ES-I3 (cell line): ENCODE results near the gene SDK2.

Experiments
- H3K36me3 ChIP-seq: 2 replicates; pipeline ENCODE4 v1.6.1; 2013; ENCODE audit warnings: mild to moderate bottlenecking, low read length, control low read depth, moderate library complexity; ENCODE audit not compliant: insufficient read depth
- H3K4me1 ChIP-seq: 2 replicates; pipeline ENCODE4 v1.6.1; 2013; ENCODE audit warnings: mild to moderate bottlenecking, control low read depth, low read length; ENCODE audit not compliant: insufficient read depth
- H3K9ac ChIP-seq: 2 replicates; pipeline ENCODE4 v1.6.1; 2013; ENCODE audit warnings: low read depth, mild to moderate bottlenecking, low read length, moderate library complexity
- H3K9me3 ChIP-seq: 2 replicates; pipeline ENCODE4 v1.6.1; 2013; ENCODE audit warnings: mild to moderate bottlenecking, low read length, moderate library complexity; ENCODE audit not compliant: control insufficient read depth, insufficient read depth

Gene SDK2

GRCh38 chr17:73600103-73600871, 44.0 kb downstream of the SDK2 start:
- no peaks in the 10 kb centered on the region for H3K36me3 ChIP-seq
- H3K4me1 ChIP-seq, result peaks cover 5% of the 10 kb centered on the region; the same call in 1 of the 2 replicates
- no peaks in the 10 kb centered on the region for H3K9me3 ChIP-seq
- H3K9ac ChIP-seq, result no peak overlapping the region

- Histone ChIP-seq H3K4me1 (peaks cover 5% of the 10 kb centered on the region; the same call in 1 of the 2 replicates), H3K9me3 (no peaks in the 10 kb centered on the region), H3K9ac (no peak overlapping the region), H3K36me3 (no peaks in the 10 kb centered on the region)
Measured at GRCh38 chr17:73599599-73599998, 44.6 kb downstream of the SDK2 start.

GRCh38 chr17:73598212-73598611, 46.0 kb downstream of the SDK2 start:
- no peak overlapping the region for H3K9ac ChIP-seq
- peaks cover 5% of the 10 kb centered on the region; the same call in 1 of the 2 replicates for H3K4me1 ChIP-seq
- no peaks in the 10 kb centered on the region for H3K36me3 ChIP-seq
- H3K9me3 ChIP-seq, result no peaks in the 10 kb centered on the region

- no peaks in the 10 kb centered on the region for H3K36me3 ChIP-seq
- H3K9ac ChIP-seq, result no peak overlapping the region
- H3K4me1 ChIP-seq, result peaks cover 5% of the 10 kb centered on the region; the same call in 1 of the 2 replicates
- H3K9me3 ChIP-seq, result no peaks in the 10 kb centered on the region
Measured at GRCh38 chr17:73595931-73596330, 48.3 kb downstream of the SDK2 start.

GRCh38 chr17:73595479-73595878, 48.8 kb downstream of the SDK2 start:
- Histone ChIP-seq H3K9me3 (no peaks in the 10 kb centered on the region), H3K36me3 (no peaks in the 10 kb centered on the region), H3K4me1 (peaks cover 5% of the 10 kb centered on the region; the same call in 1 of the 2 replicates), H3K9ac (no peak overlapping the region)

DNA sequence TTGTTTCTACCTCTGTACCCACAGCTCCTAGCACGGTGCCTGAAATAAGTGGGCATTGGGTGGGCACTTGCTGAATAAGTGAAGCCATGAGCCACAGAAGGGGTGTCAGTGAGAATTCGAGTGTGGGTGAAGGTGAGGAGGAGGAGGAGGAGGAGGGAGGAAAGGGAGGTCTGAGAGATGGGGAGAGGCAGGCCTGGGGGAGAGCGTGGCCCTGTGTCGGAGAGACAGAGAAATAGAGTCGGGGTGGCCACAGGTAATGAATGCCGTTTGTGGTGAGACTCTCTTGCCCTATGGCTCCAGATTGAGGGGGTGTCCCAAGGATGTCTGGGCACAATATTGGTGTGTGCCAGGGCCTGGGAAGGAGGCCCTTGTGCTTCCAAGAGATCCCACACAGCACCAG, 49.2 kb downstream of the SDK2 start:
- Histone ChIP-seq H3K4me1 (peaks cover 5% of the 10 kb centered on the region; the same call in 1 of the 2 replicates), H3K9me3 (no peaks in the 10 kb centered on the region), H3K36me3 (no peaks in the 10 kb centered on the region), H3K9ac (no peak overlapping the region)

DNA sequence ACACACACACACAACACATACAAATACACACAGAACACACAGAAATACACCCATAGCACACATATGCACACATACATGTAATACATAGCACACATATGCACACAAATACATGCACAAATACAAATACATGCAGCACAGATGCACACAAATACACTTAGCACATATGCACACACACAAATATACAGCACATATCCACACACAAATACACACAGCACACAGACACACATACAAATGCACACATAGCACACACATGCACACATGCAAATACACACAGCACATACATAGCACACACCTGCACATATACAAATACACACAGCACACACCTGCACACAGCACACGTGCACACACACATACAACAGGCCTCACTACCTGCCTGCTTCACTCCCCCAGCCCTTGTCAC, 49.6 kb downstream of the SDK2 start:
- H3K9ac ChIP-seq, result no peak overlapping the region
- H3K9me3 ChIP-seq, result no peaks in the 10 kb centered on the region
- no peaks in the 10 kb centered on the region for H3K36me3 ChIP-seq
- peaks cover 8% of the 10 kb centered on the region; the same call in 1 of the 2 replicates for H3K4me1 ChIP-seq

DNA sequence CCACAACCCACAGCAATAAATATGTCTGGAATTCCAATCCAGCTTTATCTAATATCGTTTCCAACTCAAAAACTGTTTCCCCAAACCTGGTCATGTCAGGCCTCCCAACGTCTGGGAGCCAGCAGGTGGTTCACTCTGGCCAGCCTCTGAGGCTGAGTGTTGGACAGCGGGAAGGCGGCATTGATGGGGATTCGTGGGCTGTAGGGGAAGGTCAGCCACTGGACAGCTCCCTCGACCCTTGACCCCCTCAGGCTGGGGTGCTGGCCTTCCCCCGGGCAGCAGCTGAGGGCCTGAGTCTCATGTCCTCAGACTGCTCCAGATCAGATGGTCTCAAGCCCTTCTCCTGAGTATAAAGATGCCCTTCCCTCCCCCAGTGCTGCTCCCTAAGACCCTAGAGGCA, 50.2 kb downstream of the SDK2 start:
- Histone ChIP-seq H3K9me3 (no peaks in the 10 kb centered on the region), H3K9ac (no peak overlapping the region), H3K4me1 (peaks cover 8% of the 10 kb centered on the region; the same call in 1 of the 2 replicates), H3K36me3 (no peaks in the 10 kb centered on the region)

DNA sequence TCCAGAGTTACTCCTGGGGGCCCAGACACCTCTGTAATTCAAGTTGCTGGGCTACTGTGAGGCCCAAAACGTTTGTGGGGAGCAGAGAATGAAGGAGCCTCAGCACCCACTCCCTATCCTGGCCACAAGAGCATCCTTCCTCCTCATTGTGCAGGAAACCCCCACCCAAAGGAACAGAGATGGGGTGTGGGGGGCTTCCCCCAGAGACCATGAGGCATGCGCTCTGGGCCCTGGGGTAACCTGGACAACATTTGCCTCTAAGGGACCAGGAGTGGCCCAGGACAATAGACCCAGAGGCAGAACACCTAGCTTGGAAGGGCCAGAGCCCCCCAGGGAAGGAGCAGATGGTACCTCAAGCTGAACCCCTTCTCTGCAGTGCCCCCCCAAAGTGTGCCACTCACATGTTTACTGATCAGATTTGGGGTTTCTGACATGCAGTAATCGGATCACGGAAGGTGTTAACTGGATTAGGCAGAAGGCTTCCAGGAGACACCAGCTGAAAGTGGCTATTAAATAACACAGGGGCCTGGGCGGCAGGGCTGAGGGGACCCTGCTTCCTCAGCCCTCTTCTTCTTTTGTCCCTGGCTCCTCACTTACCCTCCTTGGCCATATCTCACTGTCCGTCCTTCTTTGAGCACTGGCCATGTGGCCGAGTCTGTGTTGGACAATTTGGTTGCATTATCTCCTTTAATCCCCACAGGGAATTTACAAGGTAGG, 50.8 kb downstream of the SDK2 start:
- Histone ChIP-seq H3K9ac (no peak overlapping the region), H3K4me1 (peaks cover 8% of the 10 kb centered on the region; the same call in 1 of the 2 replicates), H3K9me3 (no peaks in the 10 kb centered on the region), H3K36me3 (no peaks in the 10 kb centered on the region)

GRCh38 chr17:73592501-73592961, 51.7 kb downstream of the SDK2 start:
- Histone ChIP-seq H3K4me1 (peaks cover 11% of the 10 kb centered on the region; the same call in 1 of the 2 replicates), H3K36me3 (no peaks in the 10 kb centered on the region), H3K9me3 (no peaks in the 10 kb centered on the region), H3K9ac (no peak overlapping the region)

- Histone ChIP-seq H3K36me3 (no peaks in the 10 kb centered on the region), H3K4me1 (peaks cover 16% of the 10 kb centered on the region; the same call in 1 of the 2 replicates), H3K9ac (no peak overlapping the region), H3K9me3 (no peaks in the 10 kb centered on the region)
Measured at GRCh38 chr17:73592079-73592415, 52.2 kb downstream of the SDK2 start.

DNA sequence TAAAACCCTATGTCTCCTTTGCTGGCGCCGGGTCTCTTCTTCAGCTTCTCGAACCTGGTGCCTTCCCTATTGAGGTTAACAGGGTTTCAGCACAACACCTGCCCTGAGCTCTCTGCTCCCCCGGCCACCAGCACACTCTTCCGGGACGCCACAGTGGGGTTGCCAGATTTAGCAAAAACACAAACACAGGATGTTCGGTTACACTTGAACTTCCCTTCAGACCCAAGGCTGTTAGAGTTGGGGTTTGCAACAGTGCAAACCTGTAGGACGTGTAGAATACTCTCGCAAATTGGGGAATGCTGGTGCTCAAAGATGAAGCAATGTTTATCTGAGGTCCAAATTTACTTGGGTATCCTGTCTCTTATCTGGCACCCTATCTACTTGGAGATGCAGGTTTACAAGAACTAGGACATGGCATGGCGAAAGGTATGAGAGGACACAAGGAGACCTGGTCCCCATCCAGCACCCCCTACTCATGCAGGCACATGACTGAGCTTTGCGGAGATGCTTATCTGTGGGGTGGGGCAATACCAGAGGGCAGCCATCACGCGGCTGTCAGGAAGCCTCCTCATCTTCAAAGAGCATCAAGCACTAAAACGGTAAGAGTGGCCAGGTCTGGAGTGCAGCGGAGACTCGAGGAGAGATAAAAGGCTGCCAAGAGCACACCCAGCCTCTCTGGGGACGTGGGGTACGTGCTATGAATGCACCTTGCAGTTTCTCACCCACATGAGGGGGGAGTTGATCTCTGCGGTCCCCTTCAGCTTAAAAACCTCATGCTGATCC, 52.8 kb downstream of the SDK2 start:
- Histone ChIP-seq H3K9ac (no peak overlapping the region), H3K36me3 (no peaks in the 10 kb centered on the region), H3K9me3 (no peaks in the 10 kb centered on the region), H3K4me1 (peaks cover 22% of the 10 kb centered on the region)

- Histone ChIP-seq H3K9me3 (no peaks in the 10 kb centered on the region), H3K9ac (no peak overlapping the region), H3K4me1 (peaks cover 24% of the 10 kb centered on the region), H3K36me3 (no peaks in the 10 kb centered on the region)
Measured at GRCh38 chr17:73589363-73589980, 54.8 kb downstream of the SDK2 start.

GRCh38 chr17:73588891-73589290, 55.4 kb downstream of the SDK2 start:
- Histone ChIP-seq H3K36me3 (no peaks in the 10 kb centered on the region), H3K9ac (no peak overlapping the region), H3K4me1 (peaks cover 24% of the 10 kb centered on the region), H3K9me3 (no peaks in the 10 kb centered on the region)
